Myometrial cell (primary cell): Measurements from ENCODE around the gene TAS2R5. TPM values are rescaled to one million over a fixed set of nuclear protein-coding genes. Genes with fewer than 3 reads are reported as not detected.

Source experiments
- total RNA-seq: library from RNA; depleted of rRNA; stranded (reverse); fragments of >200 nt; gene quantifications from 2 replicates; pipeline ENCODE4 v1.2.3, GENCODE V29; 2015

The TAS2R5 gene, protein sequence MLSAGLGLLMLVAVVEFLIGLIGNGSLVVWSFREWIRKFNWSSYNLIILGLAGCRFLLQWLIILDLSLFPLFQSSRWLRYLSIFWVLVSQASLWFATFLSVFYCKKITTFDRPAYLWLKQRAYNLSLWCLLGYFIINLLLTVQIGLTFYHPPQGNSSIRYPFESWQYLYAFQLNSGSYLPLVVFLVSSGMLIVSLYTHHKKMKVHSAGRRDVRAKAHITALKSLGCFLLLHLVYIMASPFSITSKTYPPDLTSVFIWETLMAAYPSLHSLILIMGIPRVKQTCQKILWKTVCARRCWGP
- not detected in 2 replicates for total RNA-seq

DNA sequence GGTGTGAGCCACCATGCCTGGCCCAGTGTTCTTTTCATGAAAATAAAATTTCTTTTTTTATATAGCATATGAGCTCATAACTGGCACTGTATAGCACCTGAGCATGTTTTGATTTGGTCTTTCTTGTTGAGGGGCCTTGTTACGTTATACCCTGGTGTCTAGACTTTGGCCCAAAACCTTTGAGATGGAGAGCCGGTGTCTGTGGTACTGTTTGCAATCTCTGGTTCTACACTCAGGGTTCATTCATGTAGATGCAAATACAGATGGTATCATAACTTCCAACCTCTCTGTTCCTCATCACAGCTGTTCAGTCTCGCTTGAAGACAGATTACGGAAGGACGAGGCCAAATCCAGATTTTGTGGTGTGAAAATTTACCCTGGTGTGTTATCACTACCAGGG, at the start of gene TAS2R5:
Gene TAS2R5 (plus strand): TSS at position 301 of the 400 bp plus-strand sequence. CDS start 145 bp downstream, outside the sequence.

DNA sequence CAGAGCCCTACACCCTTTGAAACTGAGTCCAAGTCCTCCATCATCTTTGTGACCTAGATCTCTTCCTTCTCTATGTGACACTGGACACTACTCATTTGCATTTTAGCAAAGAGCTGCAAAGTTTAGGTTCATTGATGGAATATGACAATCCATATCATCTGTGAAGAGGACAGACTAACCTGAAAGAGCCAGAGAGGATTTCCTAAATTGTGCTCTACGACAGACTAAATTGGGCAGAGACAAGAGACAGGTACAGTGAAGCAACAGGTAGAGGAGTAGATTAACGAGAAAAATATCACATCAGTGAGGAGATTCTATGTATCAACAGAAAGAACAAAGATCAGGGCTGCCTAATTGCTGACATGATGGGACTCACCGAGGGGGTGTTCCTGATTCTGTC, 26.2 kb upstream of the TAS2R5 start, which contains the start of gene TAS2R3:
Gene TAS2R3 (plus strand): TSS at position 301 of the 400 bp plus-strand sequence. CDS start 62 bp downstream, at position 363.

DNA sequence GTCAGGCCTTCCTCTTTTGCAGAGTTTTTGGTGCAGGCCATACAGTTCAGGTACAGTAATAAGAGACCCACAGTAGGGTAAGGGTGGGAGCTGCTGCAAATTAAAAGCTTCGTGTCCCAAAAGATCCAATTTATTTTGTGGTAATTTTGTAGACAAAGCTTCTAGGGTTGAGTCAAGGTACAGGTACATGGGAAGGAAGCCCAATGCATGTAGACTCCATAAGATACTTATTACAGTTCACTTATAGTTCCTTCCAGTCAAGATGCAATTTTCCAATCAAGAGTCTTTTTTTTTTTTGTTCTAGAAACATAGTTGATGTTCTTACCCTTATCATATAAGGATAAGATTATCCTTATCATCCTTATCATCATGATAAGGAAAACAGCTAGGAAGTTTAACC, 13.6 kb upstream of the TAS2R5 start, which contains the start of gene TAS2R4:
Gene TAS2R4 (plus strand): TSS at position 301 of the 400 bp plus-strand sequence. CDS start 1,815 bp downstream, outside the sequence.

Other genes with a start within 250 kb of the TAS2R5 start
- gene AGK, start 238.8 kb upstream of the TAS2R5 start, total RNA-seq = 32.9 and 40.9 TPM in 2 replicates
- gene DENND11, start 88.1 kb upstream of the TAS2R5 start, total RNA-seq = 1.6 and 1.7 TPM in 2 replicates
- gene WEE2, start 81.9 kb upstream of the TAS2R5 start, total RNA-seq = not detected in 2 replicates
- gene SSBP1, start 51.9 kb upstream of the TAS2R5 start, total RNA-seq = 208 and 285 TPM in 2 replicates
- not detected in 2 replicates for gene TAS2R3, start 26.1 kb upstream of the TAS2R5 start, total RNA-seq
- not detected in 2 replicates for gene TAS2R4, start 13.5 kb upstream of the TAS2R5 start, total RNA-seq
- not detected in 2 replicates for gene PRSS37, start 51.3 kb downstream of the TAS2R5 start, total RNA-seq
- not detected in 2 replicates for gene OR9A4, start 126.2 kb downstream of the TAS2R5 start, total RNA-seq
- gene CLEC5A, start 156.8 kb downstream of the TAS2R5 start, total RNA-seq = not detected in 2 replicates
- gene TAS2R38, start 183.6 kb downstream of the TAS2R5 start, total RNA-seq = not detected in 2 replicates
- gene MGAM, start 205.7 kb downstream of the TAS2R5 start, total RNA-seq = 1.8 and 3.5 TPM in 2 replicates